KMS-11 (cell line): ENCODE measurements around the gene MYORG.
A peak's percentile ranks its signal among the peaks of the same experiment; 100 is the strongest.
"Not testable (repeated sequence)": the region's sequence is repeated elsewhere in the genome, so short reads cannot be mapped to it uniquely, and the experiment has no call there.

Experiments used
- H2AFZ ChIP-seq: fragments of 200-600 bp; sonication (generic); 2 replicates; pipeline ENCODE4 v1.6.1; 2016; ENCODE audit warnings: antibody characterized with exemption, mixed run types, low read depth
- H3K27ac ChIP-seq: fragments of 200-600 bp; sonication (generic); 2 replicates; pipeline ENCODE4 v1.6.1; 2016; ENCODE audit warnings: mild to moderate bottlenecking, mixed run types
- H3K27me3 ChIP-seq: fragments of 200-600 bp; sonication (generic); 2 replicates; pipeline ENCODE4 v1.6.1; 2017; ENCODE audit warnings: mild to moderate bottlenecking, low read depth, mixed run types, moderate library complexity; ENCODE audit not compliant: insufficient read depth
- H3K36me3 ChIP-seq: fragments of 200-600 bp; sonication (generic); 2 replicates; pipeline ENCODE4 v1.6.1; 2017; ENCODE audit warnings: mild to moderate bottlenecking, mixed run types; ENCODE audit not compliant: insufficient read depth
- H3K4me1 ChIP-seq: fragments of 200-600 bp; sonication (generic); 2 replicates; pipeline ENCODE4 v1.6.1; 2016; ENCODE audit warnings: mild to moderate bottlenecking, low read depth, mixed run types; ENCODE audit not compliant: poor library complexity, severe bottlenecking
- H3K4me2 ChIP-seq: fragments of 200-600 bp; sonication (generic); 2 replicates; pipeline ENCODE4 v1.7.0; 2016; ENCODE audit warnings: mild to moderate bottlenecking, mixed run types
- H3K4me3 ChIP-seq: fragments of 200-600 bp; sonication (generic); IDR thresholded peaks from 2 replicates; pipeline ENCODE4 v1.6.1; 2017; ENCODE audit warnings: low read depth, low read length, mixed read lengths; ENCODE audit not compliant: insufficient read depth
- H3K79me2 ChIP-seq: fragments of 200-600 bp; sonication (generic); 2 replicates; pipeline ENCODE4 v1.6.1; 2016; ENCODE audit warnings: low read depth, mixed run types; ENCODE audit not compliant: insufficient read depth
- H3K9ac ChIP-seq: fragments of 200-600 bp; sonication (generic); 2 replicates; pipeline ENCODE4 v1.6.1; 2016; ENCODE audit warnings: mild to moderate bottlenecking, mixed run types
- H4K20me1 ChIP-seq: fragments of 200-600 bp; sonication (generic); 2 replicates; pipeline ENCODE4 v1.6.1; 2016; ENCODE audit warnings: mild to moderate bottlenecking, mixed run types; ENCODE audit not compliant: insufficient read depth
- TF ChIP-seq, protein P1 (sequence below): fragments of 200-600 bp; sonication (generic); conservative IDR thresholded peaks from 2 replicates; pipeline ENCODE4 v1.6.1; 2017; ENCODE audit warnings: low read depth, mild to moderate bottlenecking, antibody characterized with exemption, low read length, moderate library complexity, mixed read lengths

MYORG gene

DNA sequence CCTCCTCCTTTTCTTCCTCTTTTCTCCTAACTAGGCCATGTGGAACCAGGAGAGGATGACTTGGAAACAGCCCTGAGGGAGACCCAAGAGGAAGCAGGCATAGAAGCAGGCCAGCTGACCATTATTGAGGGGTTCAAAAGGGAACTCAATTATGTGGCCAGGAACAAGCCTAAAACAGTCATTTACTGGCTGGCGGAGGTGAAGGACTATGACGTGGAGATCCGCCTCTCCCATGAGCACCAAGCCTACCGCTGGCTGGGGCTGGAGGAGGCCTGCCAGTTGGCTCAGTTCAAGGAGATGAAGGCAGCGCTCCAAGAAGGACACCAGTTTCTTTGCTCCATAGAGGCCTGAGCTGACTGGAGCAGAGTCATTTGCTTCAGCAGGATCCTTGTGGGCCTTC lies 33.6 kb downstream of the MYORG start:
- H3K27ac ChIP-seq = no peak overlapping the region
- H3K79me2 ChIP-seq = no peaks in the 10 kb centered on the region
- no peaks in the 10 kb centered on the region for H3K36me3 ChIP-seq
- H3K4me3 ChIP-seq = no peak overlapping the region
- no peak overlapping the region for H2AFZ ChIP-seq
- peaks cover 13% of the 10 kb centered on the region for H3K4me1 ChIP-seq
- no peaks in the 10 kb centered on the region for H4K20me1 ChIP-seq
- TF ChIP-seq, protein P1, sequence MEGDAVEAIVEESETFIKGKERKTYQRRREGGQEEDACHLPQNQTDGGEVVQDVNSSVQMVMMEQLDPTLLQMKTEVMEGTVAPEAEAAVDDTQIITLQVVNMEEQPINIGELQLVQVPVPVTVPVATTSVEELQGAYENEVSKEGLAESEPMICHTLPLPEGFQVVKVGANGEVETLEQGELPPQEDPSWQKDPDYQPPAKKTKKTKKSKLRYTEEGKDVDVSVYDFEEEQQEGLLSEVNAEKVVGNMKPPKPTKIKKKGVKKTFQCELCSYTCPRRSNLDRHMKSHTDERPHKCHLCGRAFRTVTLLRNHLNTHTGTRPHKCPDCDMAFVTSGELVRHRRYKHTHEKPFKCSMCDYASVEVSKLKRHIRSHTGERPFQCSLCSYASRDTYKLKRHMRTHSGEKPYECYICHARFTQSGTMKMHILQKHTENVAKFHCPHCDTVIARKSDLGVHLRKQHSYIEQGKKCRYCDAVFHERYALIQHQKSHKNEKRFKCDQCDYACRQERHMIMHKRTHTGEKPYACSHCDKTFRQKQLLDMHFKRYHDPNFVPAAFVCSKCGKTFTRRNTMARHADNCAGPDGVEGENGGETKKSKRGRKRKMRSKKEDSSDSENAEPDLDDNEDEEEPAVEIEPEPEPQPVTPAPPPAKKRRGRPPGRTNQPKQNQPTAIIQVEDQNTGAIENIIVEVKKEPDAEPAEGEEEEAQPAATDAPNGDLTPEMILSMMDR = no peak
- H3K4me2 ChIP-seq = no peak overlapping the region
- no peaks in the 10 kb centered on the region for H3K27me3 ChIP-seq
- no peak overlapping the region for H3K9ac ChIP-seq

DNA sequence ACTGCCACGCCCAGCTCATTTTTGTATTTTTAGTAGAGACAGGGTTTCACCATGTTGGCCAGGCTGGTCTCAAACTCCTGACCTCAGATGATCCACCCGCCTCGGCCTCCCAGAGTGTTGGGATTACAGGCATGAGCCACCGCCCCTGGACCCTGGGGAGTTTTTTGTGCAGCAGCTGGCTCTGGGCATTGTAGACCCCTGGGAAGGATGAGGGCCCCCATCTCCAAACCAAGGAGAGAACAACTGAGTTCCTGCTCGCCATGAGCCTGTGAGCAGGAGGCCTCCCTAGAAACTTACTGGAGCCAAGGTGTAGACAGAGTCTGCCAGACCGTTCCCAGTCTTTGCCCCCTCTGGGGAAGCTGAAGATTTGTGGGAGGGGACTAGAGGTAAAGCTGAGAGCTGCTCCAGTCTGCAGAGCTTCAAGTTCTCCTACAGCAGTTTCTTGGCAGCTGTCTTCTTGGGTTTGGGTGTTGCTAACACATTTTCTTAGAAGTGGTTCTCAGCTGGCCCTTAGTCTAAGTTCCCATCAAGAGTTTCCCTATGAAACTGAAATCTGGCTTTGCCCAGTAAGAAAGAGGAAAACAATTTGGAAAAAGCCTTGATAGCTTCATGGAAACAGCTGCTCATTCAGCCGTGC lies 34.9 kb downstream of the MYORG start:
- H3K36me3 ChIP-seq = no peaks in the 10 kb centered on the region
- no peak overlapping the region for H3K27ac ChIP-seq
- H4K20me1 ChIP-seq = no peaks in the 10 kb centered on the region
- H3K4me3 ChIP-seq = no peak overlapping the region
- H2AFZ ChIP-seq = no peak overlapping the region
- H3K27me3 ChIP-seq = no peaks in the 10 kb centered on the region
- H3K4me1 ChIP-seq = peaks cover 2% of the 10 kb centered on the region
- no peak overlapping the region for H3K9ac ChIP-seq
- H3K79me2 ChIP-seq = no peaks in the 10 kb centered on the region
- H3K4me2 ChIP-seq = no peak overlapping the region
- TF ChIP-seq, protein P1 = no peak

DNA sequence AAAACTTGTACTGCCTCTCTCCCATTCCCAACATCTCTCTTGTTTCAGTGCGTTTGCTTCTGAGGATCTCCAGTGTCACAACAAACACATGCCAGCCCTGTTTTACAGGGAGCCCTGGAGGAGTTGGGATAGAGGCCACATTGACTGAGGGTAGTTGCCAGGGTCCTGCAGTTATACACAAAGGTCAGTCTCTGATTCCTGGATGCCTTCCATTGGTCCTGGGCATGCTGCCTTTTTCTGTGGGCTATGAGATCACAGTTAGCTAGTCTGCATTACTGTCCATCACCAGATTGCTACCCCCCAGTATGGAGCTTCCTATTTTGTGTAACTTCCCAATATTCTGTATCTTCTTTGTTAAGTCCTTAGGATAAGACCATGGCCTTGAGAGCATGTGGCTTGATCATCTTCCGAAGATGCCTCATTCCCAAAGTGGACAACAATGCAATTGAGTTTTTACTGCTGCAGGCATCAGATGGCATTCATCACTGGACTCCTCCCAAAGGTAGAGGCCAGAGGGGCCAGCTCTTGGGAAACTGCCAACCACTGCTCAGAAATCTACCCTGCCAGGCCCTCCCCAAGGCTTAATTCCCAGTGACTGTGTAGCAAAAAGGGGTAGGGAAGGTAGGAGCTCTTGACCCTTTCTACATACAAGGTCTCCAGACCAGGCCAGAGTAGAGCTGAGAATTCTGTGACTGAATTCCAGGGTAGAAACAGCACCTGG lies 37.9 kb downstream of the MYORG start:
- Histone ChIP-seq H3K27me3 (no peaks in the 10 kb centered on the region), H3K4me2 (no peak overlapping the region), H3K4me3 (no peak overlapping the region), H4K20me1 (no peaks in the 10 kb centered on the region), H3K27ac (no peak overlapping the region), H3K36me3 (no peaks in the 10 kb centered on the region), H3K79me2 (no peaks in the 10 kb centered on the region), H3K9ac (no peak overlapping the region), H3K4me1 (no peaks in the 10 kb centered on the region), H2AFZ (no peak overlapping the region)
- TF ChIP-seq, protein P1 = no peak

DNA sequence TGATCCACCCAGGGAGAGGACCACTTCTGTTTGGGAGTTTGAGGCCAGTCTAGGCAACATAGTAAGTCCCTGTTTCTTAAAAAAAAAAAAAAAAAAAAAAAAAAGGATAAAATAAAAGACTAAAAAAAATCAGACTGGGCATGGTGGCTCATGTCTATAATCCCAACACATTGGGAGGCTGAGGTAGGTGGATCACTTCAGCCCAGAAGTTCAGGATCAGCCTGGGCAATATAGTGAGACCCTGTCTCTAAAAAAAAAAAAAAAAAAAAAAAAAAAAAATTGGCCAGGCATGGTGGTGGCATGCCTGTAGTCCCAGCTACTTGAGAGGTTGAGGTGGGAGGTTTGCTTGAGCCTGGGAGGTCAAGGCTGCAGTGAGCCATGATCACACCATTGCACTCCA lies 38.6 kb downstream of the MYORG start:
- not testable (repeated sequence) for H3K79me2 ChIP-seq, H2AFZ ChIP-seq, H3K27ac ChIP-seq

DNA sequence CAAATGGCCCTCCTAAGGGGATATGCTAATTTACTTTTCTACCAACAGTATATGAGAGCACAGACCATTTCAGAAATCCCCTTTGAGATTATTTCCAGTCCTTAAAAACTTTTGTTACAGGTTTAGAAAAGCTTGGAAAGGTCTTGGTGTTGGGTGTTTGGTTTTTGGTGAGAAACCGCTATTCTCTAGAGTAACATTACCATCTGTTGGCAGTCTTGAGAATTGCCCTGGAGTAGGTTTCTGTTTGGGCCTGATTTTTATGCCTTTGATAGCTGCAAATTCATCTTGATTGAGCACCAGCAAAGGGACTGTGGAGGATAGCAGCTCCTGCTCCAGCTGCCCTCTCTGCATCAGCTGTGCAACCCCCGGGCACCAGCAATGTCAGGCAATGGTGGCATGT lies 39.3 kb downstream of the MYORG start:
- H3K27ac ChIP-seq = no peak overlapping the region
- no peaks in the 10 kb centered on the region for H4K20me1 ChIP-seq
- no peak overlapping the region for H3K4me2 ChIP-seq
- no peak overlapping the region for H3K4me3 ChIP-seq
- TF ChIP-seq, protein P1 = 0 out of 2 replicates have a peak, but pooled peaks have one; percentile 13
- no peaks in the 10 kb centered on the region for H3K27me3 ChIP-seq
- H3K79me2 ChIP-seq = no peaks in the 10 kb centered on the region
- H3K36me3 ChIP-seq = no peaks in the 10 kb centered on the region
- H2AFZ ChIP-seq = no peak overlapping the region
- H3K9ac ChIP-seq = no peak overlapping the region
- H3K4me1 ChIP-seq = peaks cover 4% of the 10 kb centered on the region

More for the DNA sequence above, 38.6 kb downstream of the MYORG start:
- not testable (repeated sequence) for H4K20me1 ChIP-seq, H3K4me2 ChIP-seq, H3K9ac ChIP-seq, H3K4me3 ChIP-seq, H3K4me1 ChIP-seq, H3K27me3 ChIP-seq, H3K36me3 ChIP-seq
